Activated naive CD4-positive, alpha-beta T cell treated with anti-CD3 and anti-CD28 coated beads, Interleukin-2, amount 50 U/mL, for 72 hours (primary cell): ENCODE data around the gene GRM4. TPM values are rescaled to one million over a fixed set of nuclear protein-coding genes. Genes with fewer than 3 reads are reported as not detected.

Experiments used
- ATAC-seq, 2 donors: fragments of 150-1000 bp; cut with Tn5 transposase; 2 replicates each; pipeline ENCODE4 v1.10.0; 2021; ENCODE audit warnings: mild to moderate bottlenecking in 2 of 2, moderate library complexity in 2 of 2
- DNase-seq, 2 donors: peaks; one replicate each; pipeline ENCODE4 v3.0.0; 2021 to 2022; ENCODE audit warnings: low spot score in 2 of 2
- H3K27ac Mint-ChIP-seq, 2 donors: one replicate each; pipeline ENCODE4 v1.8.0; 2022; ENCODE audit warnings: mild to moderate bottlenecking in 2 of 2, mixed read lengths in 2 of 2
- H3K36me3 Mint-ChIP-seq, 2 donors: one replicate each; pipeline ENCODE4 v1.8.0; 2022; ENCODE audit warnings: mixed read lengths in 2 of 2
- H3K9me3 Mint-ChIP-seq, 2 donors: one replicate each; pipeline ENCODE4 v1.8.0; 2022; ENCODE audit warnings: mixed read lengths in 2 of 2
- total RNA-seq, 2 donors: library from RNA; stranded (reverse); gene quantifications; one replicate each; pipeline ENCODE4 v1.2.3, GENCODE V29; 2022

Gene GRM4
- total RNA-seq, 2 donors from 2014 or later, result 0.12 to 0.36 TPM

DNA sequence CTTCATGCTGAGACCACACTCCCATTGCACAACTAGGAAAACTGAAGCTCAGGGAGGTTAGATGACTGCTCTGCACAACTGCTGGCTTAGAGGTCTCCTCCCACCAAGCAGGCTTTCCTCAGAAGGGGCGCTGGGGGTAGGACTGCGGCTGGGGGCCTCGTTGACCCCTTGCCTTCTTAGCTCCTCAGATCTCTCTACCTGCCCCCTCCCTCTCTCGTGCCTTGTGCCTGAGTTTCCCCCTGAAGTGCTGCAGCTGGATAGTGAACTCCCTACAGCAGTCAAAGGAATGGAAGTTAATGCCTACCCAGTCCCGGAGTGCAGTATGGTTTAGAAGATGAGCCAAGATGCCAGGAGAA, 149.8 kb downstream of the GRM4 start:
- no peak for ATAC-seq
- peaks cover 0 to 7% of the 10 kb centered on the region in 2 donors for H3K36me3 Mint-ChIP-seq
- H3K9me3 Mint-ChIP-seq, result peaks cover 6 to 7% of the 10 kb centered on the region in 2 donors
- no peak for DNase-seq
- no peak overlapping the region for H3K27ac Mint-ChIP-seq

DNA sequence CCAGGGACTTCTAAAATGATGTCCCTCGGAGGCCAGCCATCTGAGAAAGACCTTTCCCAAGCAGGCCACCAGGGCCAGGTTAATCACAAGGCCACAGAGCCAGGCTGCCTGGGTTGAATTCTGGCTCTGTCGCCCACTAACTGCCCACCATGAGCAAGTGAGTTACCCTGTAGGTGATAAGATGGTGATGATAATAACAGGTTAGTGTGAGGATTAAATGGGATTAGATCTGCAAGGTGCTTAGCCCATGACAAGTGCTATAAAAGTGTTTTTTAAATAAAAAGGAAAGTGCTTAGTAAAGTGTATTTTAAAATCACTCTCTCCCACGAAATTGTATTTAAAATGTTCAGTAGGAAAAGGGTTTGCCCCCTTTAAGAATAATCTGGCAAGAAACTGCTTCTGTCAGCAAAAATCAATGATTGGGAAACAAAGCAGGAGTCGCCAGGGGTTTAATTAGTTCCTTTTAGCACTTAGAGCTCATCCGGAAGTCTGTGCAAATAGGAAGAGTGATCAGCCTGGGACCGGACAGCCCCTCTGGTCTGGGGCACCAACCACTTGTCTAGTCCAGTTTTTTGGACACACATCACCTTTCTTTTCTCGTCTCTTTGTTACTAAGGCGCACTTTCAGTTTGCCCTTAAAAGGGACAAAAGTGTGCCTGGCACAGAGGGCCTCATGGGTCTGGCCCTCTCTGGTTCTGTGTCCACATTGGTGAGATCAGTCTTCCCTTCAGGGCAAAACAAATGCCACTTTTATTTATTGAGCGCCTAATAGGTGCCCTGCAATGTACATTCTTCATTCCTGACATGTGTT, 150.4 kb downstream of the GRM4 start:
- DNase-seq, result no peak
- Mint-ChIP-seq H3K36me3 (peaks cover 0 to 7% of the 10 kb centered on the region in 2 donors), H3K9me3 (peaks cover 6 to 7% of the 10 kb centered on the region in 2 donors), H3K27ac (no peak overlapping the region)
- ATAC-seq, result no peak

DNA sequence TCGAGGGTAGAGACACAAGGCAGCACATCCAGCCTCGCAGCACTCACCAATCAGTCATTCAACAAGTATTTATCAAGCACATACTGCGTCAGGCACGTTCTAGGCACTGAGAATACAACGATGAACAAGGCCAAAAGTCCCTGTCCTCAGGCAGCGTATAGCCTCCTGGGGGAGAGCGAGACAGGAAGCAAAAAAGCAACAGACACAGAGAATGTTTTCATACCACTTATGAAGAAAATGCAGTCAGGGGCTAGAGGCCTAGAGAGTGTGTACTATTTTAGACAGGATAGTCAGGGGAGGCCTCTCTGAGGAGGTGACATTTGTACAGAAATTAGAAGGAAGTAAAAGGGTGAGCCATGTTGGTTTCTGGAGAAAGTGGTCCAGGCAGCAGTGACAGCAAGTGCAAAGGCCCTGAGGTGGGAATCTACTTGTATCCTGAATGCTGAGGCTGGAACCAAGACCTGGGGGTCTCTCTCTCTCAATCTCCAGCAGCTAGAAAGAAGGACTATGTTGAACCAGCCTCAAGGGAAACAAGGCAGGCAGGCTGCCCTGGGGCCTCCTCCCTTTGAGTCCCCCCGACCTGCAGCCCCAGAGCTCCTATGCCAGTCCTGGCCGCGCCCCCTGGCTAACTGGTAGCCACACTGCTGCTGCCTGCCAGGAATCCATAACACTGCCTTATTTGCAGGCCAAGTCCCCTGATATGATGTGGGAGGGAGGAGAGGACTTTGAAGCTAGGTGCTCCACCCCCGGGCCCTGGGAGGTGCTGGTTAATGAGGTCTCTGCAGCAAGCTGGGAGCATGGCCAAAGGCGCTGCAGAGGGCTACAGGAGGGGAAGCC, 151.2 kb downstream of the GRM4 start:
- DNase-seq, result no peak
- H3K27ac Mint-ChIP-seq, result no peak overlapping the region
- peaks cover 6 to 7% of the 10 kb centered on the region in 2 donors for H3K9me3 Mint-ChIP-seq
- no peak for ATAC-seq
- H3K36me3 Mint-ChIP-seq, result peaks cover 0 to 7% of the 10 kb centered on the region in 2 donors

DNA sequence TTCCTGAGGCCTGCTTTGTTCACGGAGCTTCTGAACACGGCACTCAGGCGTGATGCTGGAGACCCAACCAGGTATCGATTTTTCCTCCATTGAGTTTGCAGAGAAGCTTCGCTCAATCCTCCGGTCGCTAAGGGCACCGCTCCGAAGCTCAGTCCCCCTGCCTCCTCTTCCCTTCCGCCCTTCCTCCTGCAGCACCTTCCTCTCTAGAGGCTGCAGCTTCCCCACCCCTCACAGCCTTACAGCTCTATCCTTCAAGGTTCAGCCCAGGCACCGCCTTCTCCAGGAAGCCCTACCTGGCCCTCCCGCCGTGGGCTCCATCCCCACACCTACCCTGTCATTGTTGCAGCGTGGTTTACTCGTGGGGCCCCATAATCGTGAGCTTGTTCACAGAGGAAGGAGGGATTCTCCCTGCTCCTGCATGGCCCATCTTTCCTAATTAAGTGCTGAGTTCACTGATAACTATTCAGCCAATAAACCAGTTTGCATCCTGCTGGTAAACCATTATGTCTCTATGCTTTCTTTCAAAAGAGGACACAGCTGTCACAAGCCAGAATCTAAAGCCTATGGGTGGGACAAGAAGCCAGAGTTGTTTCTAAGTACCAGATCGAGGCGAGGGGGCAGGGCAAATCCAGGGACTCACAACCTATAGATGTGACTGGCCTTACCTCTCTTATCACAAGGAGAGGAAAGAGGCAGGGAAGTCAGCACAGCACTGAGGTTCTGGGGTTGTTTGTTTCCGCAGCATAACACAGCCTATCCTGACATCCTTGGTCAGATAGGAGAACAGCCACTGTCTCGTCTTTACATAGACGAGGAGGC, 152.0 kb downstream of the GRM4 start:
- H3K36me3 Mint-ChIP-seq, result peaks cover 0 to 7% of the 10 kb centered on the region in 2 donors
- H3K27ac Mint-ChIP-seq, result no peak overlapping the region
- peaks cover 6 to 7% of the 10 kb centered on the region in 2 donors for H3K9me3 Mint-ChIP-seq
- ATAC-seq (no peak), DNase-seq (peak in 1 of 2 donors; percentile 26)

DNA sequence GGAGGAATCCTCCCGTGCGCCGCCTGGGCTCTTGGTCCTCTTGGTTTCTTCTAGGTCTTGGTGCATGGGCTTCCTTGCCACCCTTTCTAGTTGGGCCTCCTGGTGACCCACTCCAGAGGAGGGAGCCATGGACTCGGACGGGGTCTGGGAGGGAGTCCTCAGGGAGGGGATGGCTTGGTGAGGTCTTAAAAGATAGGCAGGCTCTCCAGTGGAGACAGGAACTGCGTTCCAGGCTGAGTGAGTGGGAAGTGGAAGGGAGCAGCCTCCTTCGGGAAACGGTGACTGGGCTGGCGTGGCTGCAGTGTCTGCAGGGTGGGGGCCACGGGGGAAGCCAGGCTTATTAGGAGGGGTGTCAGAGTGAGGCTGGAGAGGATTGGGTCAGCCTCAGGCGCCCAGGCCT, 152.8 kb downstream of the GRM4 start:
- no peak overlapping the region for H3K27ac Mint-ChIP-seq
- H3K36me3 Mint-ChIP-seq, result peaks cover 0 to 7% of the 10 kb centered on the region in 2 donors
- DNase-seq (peak in 1 of 2 donors; percentile 21), ATAC-seq (no peak)
- peaks cover 6 to 7% of the 10 kb centered on the region in 2 donors for H3K9me3 Mint-ChIP-seq

DNA sequence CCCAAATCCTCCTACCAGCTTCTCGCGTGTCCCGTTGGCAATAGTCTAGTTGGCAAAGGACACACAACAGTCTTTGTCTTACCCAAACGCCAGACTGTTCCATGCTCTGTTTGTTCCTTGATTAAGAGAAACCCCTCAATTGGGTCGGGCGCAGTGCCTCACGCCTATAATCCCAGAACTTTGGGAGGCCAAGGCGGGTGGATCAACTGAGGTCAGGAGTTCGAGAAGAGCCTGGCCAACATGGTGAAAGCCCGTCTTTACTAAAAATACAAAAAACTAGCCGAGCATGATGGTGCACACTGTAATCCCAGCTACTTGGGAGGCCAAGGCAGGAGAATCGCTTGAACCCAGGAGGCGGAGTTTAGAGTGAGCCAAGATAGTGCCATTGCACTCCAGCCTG, 153.7 kb downstream of the GRM4 start:
- H3K27ac Mint-ChIP-seq, result no peak overlapping the region
- peaks cover 5 to 6% of the 10 kb centered on the region in 2 donors for H3K9me3 Mint-ChIP-seq
- no peak for DNase-seq
- peaks cover 0 to 7% of the 10 kb centered on the region in 2 donors for H3K36me3 Mint-ChIP-seq
- ATAC-seq, result no peak

DNA sequence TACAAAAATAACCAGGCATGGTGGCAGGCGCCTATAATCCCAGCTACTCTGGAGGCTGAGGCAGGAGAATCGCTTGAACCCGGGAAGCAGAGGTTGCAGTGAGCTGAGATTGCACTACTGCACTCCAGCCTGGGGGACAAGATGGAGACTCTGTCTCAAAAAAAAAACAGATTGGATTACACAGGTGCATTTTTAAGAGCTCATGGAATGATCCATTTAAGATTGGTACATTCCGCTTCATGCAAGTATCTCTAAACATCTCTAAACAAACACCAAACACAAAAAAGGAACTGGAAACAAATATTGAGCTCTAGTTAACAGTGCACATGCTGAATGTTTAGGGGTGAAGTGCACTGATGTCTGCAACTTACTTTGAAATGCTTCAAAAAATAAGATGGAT, 154.3 kb downstream of the GRM4 start:
- Mint-ChIP-seq H3K27ac (no peak overlapping the region), H3K9me3 (no peaks in the 10 kb centered on the region), H3K36me3 (peaks cover 0 to under 1% of the 10 kb centered on the region in 2 donors)
- DNase-seq (no peak), ATAC-seq (no peak)

DNA sequence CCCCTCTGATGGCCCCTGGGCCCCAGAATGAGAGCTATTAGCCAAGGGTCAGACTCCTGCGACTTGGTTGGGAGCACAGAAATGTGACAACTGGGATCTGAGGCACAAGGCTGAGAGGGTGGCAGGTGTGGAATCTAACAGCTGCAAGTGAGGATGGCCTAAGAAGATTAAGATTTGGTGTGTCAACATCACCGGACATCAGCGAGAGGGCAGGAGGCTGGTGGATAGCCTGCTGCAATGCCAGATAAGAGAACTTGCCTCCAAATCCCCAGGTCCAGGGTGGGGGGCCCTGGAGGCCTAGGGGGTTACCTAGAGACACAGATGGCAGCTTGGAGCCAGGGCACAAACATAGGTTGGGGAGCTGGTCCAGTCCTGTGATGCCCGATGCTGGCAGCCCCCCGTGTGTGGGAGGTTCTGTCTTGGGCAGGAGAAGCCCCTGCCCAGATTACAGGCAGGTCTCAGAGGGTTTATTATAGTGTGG, 155.8 kb downstream of the GRM4 start:
- Mint-ChIP-seq H3K27ac (no peak overlapping the region), H3K36me3 (no peaks in the 10 kb centered on the region), H3K9me3 (no peaks in the 10 kb centered on the region)
- DNase-seq (no peak), ATAC-seq (no peak)

DNA sequence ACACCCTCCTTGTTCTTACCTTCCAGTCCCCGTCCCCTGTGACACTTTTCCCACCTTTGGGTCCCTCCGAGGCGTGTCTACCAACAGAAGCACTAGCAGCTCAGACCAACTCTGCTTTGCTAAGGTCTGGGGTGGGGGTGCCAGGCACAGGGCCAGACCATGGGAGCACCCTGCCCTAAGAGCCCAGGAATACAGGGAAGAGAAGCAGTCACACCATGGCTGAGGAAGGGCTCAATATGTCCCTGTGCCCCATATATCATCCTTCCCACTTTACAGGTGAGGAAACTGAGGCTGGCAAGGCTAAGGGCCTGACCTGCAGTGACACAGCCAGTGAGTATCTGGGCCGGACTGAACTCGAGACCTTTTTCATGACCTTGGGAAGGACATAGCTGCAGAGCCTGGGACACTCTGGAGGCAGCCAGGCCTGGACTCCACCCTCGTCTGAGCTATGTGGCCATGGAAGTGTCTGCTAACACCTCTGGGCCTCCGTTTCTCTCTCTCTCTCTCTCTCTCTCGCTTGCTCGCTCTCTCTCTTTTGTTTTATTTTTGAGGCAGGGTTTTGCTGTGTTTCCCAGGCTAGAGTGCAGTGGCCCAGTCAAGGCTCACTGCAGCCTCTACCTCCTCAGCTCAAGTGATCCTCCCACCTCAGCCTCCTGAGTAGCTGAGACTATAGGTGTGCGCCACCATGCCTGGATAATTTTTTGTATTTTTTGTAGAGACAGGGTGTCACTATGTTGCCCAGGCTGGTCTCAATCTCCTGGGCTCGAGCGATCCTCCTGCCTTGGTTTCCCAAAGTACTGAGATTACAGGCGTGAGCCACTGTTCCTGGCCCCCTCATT, 156.7 kb downstream of the GRM4 start:
- no peaks in the 10 kb centered on the region for H3K36me3 Mint-ChIP-seq
- DNase-seq (no peak), ATAC-seq (no peak)
- H3K27ac Mint-ChIP-seq, result peak overlapping the region; percentile 19 to 91
- no peaks in the 10 kb centered on the region for H3K9me3 Mint-ChIP-seq

DNA sequence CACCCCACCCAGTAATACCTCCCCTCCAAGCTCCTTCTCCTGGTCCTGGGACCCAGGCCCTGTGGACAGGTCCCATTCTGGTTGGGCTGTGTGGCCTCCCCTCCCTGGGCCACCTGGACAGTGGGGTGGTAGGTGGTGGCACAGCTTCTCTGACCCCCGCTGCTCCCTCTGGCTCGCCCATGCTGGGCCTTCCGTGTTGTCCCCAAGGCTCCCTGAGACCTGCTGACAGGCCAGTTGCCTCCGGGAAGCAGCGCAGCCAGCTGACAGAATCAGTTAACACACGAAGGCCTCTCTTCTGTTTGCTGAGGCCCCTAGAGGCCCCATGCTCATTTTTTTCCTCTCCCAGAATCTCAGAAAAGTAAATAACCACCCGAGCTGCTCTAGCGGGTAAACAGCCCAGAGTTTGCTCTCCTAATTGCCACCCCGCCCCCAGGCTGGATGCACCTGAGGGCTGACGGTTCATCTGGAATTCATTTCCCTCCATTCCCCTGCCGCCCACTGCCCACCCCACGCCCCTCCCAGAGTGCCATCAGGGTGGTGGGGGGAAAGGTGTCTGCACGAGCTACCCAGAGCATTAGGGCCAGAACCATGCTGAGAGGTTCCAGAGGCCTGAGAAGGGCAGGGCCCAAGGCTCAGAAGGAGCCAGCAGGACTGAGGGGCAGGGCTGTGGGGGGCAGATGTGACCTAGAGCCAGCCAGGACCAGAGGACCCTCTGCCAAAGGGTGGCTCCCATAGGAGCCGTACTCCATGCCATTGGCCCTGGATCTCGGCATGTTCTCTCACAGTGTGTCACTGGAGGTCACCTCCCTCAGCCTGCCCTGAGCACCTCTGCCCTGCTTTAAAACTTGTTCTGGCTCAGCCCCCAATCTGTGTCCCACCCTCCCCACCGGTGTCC, 157.5 kb downstream of the GRM4 start:
- peak in 1 of 2 donors; percentile 23 for DNase-seq
- H3K27ac Mint-ChIP-seq, result no peak overlapping the region
- H3K9me3 Mint-ChIP-seq, result no peaks in the 10 kb centered on the region

DNA sequence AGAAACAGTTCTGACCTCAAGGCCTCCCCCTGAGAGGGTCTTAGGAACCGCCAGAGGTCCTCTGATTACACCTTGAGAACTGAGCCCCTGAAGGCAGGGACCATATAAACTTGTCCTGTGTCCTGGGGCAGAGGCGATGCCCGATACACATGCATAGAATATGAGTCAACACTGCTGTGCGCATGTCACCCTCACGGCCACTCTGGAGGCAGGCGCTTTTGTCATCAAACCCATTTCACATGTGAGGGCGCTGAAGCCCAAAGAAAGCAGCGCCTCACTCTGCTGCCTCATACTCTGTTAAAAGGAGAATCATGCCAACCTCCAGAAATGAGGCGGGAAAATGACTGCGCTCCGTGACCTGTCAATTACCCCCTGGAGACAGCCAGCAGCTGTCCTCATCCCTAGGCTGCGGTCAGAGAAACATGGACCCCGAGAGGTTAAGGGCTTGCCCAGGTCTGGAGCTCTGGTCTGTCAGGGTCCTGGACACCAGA, 158.3 kb downstream of the GRM4 start:
- no peaks in the 10 kb centered on the region for H3K9me3 Mint-ChIP-seq
- ATAC-seq, result no peak
- H3K36me3 Mint-ChIP-seq, result no peaks in the 10 kb centered on the region
- peak in 1 of 2 donors; percentile 43 for DNase-seq
- H3K27ac Mint-ChIP-seq, result no peak overlapping the region

More for the DNA sequence above, 157.5 kb downstream of the GRM4 start:
- no peaks in the 10 kb centered on the region for H3K36me3 Mint-ChIP-seq
- ATAC-seq, result no peak

DNA sequence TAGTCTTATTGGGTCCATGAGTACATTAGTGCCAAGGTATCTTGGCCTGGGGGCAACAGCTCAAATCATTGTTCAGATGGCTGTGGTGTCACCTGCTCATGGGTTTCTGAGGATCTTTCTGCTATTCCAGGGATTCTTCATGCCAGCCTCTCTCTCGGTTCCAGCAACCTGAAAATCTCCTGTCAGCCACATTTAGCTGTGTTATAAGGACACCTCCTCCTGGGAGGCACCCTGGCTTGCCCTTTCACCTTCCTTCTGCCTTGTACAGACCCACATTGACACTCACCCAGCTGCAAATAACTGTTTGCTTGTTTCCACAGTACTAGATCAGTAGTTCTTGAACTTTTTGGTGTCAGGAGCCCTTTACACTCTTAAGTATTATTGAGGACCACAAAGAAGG, 159.9 kb downstream of the GRM4 start:
- no peaks in the 10 kb centered on the region for H3K9me3 Mint-ChIP-seq
- ATAC-seq (no peak), DNase-seq (no peak)
- no peaks in the 10 kb centered on the region for H3K36me3 Mint-ChIP-seq
- H3K27ac Mint-ChIP-seq, result no peak overlapping the region

DNA sequence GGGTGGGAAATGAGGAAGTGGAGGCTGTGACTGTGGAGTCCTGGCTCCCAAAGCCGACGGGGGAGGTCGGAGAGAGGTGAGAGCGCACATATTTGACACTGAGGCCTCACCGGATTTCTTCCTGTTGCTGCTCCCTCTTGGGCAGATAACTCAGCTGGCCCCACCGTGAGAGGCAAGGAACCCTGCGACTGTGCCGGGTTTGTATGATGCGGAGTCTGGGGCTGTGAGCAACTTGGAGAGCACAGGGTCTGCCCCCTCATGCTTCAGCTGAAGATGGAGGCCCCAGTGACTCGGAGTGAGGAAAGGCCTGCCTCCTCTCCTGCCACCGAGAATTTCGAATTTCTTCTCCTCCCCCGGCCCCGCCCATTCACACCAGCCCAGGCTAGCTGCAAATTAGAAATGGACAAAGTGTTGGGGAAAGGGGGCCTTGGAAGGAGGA, 160.6 kb downstream of the GRM4 start:
- DNase-seq, result no peak
- H3K36me3 Mint-ChIP-seq, result no peaks in the 10 kb centered on the region
- ATAC-seq, result no peak
- no peak overlapping the region for H3K27ac Mint-ChIP-seq
- H3K9me3 Mint-ChIP-seq, result no peaks in the 10 kb centered on the region

DNA sequence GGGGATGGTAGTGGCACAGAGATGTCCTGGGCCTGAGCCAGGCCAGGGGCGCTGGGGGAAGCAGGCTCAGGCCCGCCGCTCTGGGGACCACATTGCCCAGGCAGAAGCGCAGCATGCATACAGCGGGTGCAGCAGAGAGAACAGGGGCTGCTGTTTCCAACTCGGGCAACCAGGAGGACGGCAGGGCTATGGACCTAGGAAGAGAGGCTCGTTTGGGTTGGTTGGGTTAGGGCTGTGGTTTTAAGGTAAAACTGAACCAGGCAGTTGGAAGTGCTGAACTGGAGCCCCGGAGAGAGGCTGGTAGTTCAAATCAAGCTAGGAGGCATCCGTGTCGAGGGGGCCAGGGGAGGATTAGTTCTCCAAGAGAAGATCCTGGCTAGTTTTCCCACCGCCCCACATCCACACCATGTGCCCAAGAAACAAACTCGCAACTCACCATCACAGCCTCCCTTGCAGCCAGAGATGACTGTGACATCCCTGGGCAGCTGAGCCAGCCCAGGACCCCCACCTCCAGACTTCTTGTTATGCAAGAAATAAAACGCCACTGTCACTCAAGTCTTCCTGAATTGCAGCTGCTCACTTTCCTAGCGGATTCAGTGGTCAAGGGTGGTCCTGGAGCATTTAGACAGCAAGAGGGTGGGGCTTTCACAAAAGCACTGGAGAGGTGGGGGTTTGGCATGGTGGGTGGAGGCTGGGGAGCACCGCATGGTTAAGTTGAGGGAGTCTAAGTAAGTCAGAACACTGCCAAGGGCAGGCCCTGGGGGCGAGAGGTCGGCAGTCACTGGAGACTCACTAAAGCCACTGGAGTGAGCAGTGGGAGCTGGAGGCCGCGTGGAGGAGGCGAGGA, 161.2 kb downstream of the GRM4 start:
- no peak for ATAC-seq
- H3K27ac Mint-ChIP-seq, result peak overlapping the region in 1 of 2 donors; percentile 47

More for the DNA sequence above, 161.2 kb downstream of the GRM4 start:
- no peaks in the 10 kb centered on the region for H3K9me3 Mint-ChIP-seq
- H3K36me3 Mint-ChIP-seq, result no peaks in the 10 kb centered on the region
- DNase-seq, result peak in 1 of 2 donors; percentile 21
